NCI-H510A treated with DMSO at 0.1 percent for 48 hours (cell line): ENCODE measurements around the gene CAMK2N2.

Source experiments
- DNase-seq: peaks from one replicate; lab custom pipeline; 2025; lab: John Stamatoyannopoulos, UW

The CAMK2N2 gene

GRCh38 chr3:184222521-184222920, 38.8 kb downstream of the CAMK2N2 start:
- DNase-seq = no peak

GRCh38 chr3:184218814-184219213, 42.5 kb downstream of the CAMK2N2 start:
- DNase-seq = no peak

- DNase-seq = no peak
These were observed 49.6 kb downstream of the CAMK2N2 start for GRCh38 chr3:184211718-184212117.

GRCh38 chr3:184211297-184211696, 50.1 kb downstream of the CAMK2N2 start:
- no peak for DNase-seq
